Fibroblast of peridontal ligament (primary cell): Measurements from ENCODE around the gene LAMA5.

Experiments
- DNase-seq: peaks from one replicate; pipeline ENCODE4 v3.0.0-alpha.2; 2010; ENCODE audit errors: extremely low read depth

Gene LAMA5

GRCh38 chr20:62357681-62358080 lies 9.4 kb downstream of the LAMA5 start:
- no peak for DNase-seq

GRCh38 chr20:62357187-62357667 lies 9.9 kb downstream of the LAMA5 start:
- DNase-seq: peak; percentile 43

GRCh38 chr20:62356589-62357186 lies 10.4 kb downstream of the LAMA5 start:
- DNase-seq: no peak

GRCh38 chr20:62355878-62356588 lies 11.1 kb downstream of the LAMA5 start:
- DNase-seq: peak; percentile 25

GRCh38 chr20:62355516-62355877 lies 11.6 kb downstream of the LAMA5 start:
- no peak for DNase-seq

- DNase-seq: no peak
Observed at GRCh38 chr20:62354811-62355341, 12.2 kb downstream of the LAMA5 start.

GRCh38 chr20:62354031-62354808 lies 12.9 kb downstream of the LAMA5 start:
- DNase-seq: no peak

- no peak for DNase-seq
Observed at GRCh38 chr20:62353289-62354030, 13.7 kb downstream of the LAMA5 start.

- DNase-seq: no peak
Observed at GRCh38 chr20:62352402-62353288, 14.5 kb downstream of the LAMA5 start.

- no peak for DNase-seq
Observed at GRCh38 chr20:62351469-62352401, 15.4 kb downstream of the LAMA5 start.

- DNase-seq: no peak
Observed at GRCh38 chr20:62350629-62351422, 16.3 kb downstream of the LAMA5 start.

- DNase-seq: no peak
Observed at GRCh38 chr20:62350098-62350628, 16.9 kb downstream of the LAMA5 start.

GRCh38 chr20:62349556-62350097 lies 17.5 kb downstream of the LAMA5 start:
- no peak for DNase-seq

GRCh38 chr20:62348604-62349003 lies 18.5 kb downstream of the LAMA5 start:
- DNase-seq: no peak

GRCh38 chr20:62347445-62347844 lies 19.7 kb downstream of the LAMA5 start:
- DNase-seq: no peak

- no peak for DNase-seq
Observed at GRCh38 chr20:62347151-62347404, 20.0 kb downstream of the LAMA5 start.

GRCh38 chr20:62346398-62347150 lies 20.5 kb downstream of the LAMA5 start:
- no peak for DNase-seq
